ENCODE measurements around the gene ANO4. TPM values are rescaled to one million over a fixed set of nuclear protein-coding genes. Genes with fewer than 3 reads are reported as not detected.

The ANO4 gene
- total and polyA plus RNA-seq, 2 of the 8 experiments (the other 6 are each of a cell fraction or from before 2014, with no cell fraction given): 1.1 to 3.4 TPM

GRCh38 chr12:101166866-101167265 lies 372.3 kb downstream of the ANO4 start:
- Histone ChIP-seq H3K14ac (ENCODE audit: insufficient read length) (no peak overlapping the region), H3K27ac (ENCODE audit: low read depth, low read length) (no peak overlapping the region), H3K9ac (replicated peaks in 1 of 4; ENCODE audit: extremely low read depth in 1 of 4, low read depth in 3 of 4, low read length in 3 of 4) (no peak overlapping the region), H4K91ac (replicated peaks; ENCODE audit: insufficient read length, low read length) (no peak overlapping the region), H2AFZ (ENCODE audit: low read length) (no peak overlapping the region), H3K4me3 (ENCODE audit: extremely low read depth in 1 of 4, insufficient read depth in 2 of 4, low read depth in 3 of 4, low read length in 4 of 4) (no peak overlapping the region), H4K8ac (ENCODE audit: extremely low read depth, insufficient read depth, low read length) (no peak overlapping the region), H4K20me1 (replicated peaks in 1 of 2; ENCODE audit: control insufficient read depth in 1 of 2, insufficient read depth in 2 of 2, low read length in 2 of 2) (no peaks in the 10 kb centered on the region), H2BK15ac (ENCODE audit: low read length) (no peak overlapping the region), H3K79me1 (ENCODE audit: low read depth, low read length) (no peaks in the 10 kb centered on the region), H3K18ac (ENCODE audit: extremely low read depth, low read length) (no peak overlapping the region), H3K56ac (replicated peaks; ENCODE audit: insufficient read length, low read depth, low read length) (no peak overlapping the region), H3K79me2 (ENCODE audit: control insufficient read depth in 1 of 2, insufficient read depth in 2 of 2, low read length in 2 of 2) (no peaks in the 10 kb centered on the region), H2BK5ac (ENCODE audit: low read depth, low read length) (no peak overlapping the region), H4K5ac (ENCODE audit: insufficient read length, low read depth, low read length) (no peak overlapping the region), H3K4me1 (replicated peaks in 1 of 4; ENCODE audit: control insufficient read depth in 3 of 4, insufficient read depth in 4 of 4, low read length in 3 of 4) (no peaks in the 10 kb centered on the region), H3K9me3 (ENCODE audit: insufficient read depth in 2 of 2, low read depth in 1 of 2, low read length in 1 of 2) (no peaks in the 10 kb centered on the region), H3K36me3 (ENCODE audit: control insufficient read depth in 2 of 4, insufficient read depth in 4 of 4, low read length in 3 of 4) (no peaks in the 10 kb centered on the region), H2BK12ac (ENCODE audit: low read depth, low read length) (no peak overlapping the region), H2AK5ac (ENCODE audit: low read depth, low read length) (no peak overlapping the region), H3K4ac (replicated peaks; ENCODE audit: insufficient read length, low read depth, low read length) (no peak overlapping the region), H3K23ac (ENCODE audit: insufficient read length) (no peak overlapping the region), H2BK20ac (ENCODE audit: low read length) (no peak overlapping the region), H3K23me2 (ENCODE audit: low read depth, low read length) (no peaks in the 10 kb centered on the region), H3K27me3 (replicated peaks in 1 of 4; ENCODE audit: control insufficient read depth in 3 of 4, extremely low read depth in 1 of 4, insufficient read depth in 3 of 4, low read length in 3 of 4) (no peaks in the 10 kb centered on the region), H2BK120ac (replicated peaks; ENCODE audit: low read depth, low read length) (no peak overlapping the region), H3K4me2 (ENCODE audit: insufficient read depth in 1 of 2, low read depth in 2 of 2, low read length in 2 of 2) (no peak overlapping the region)
- CTCF ChIA-PET (ENCODE audit: partially characterized antibody): interaction anchor here (1.0 to 1.5 kb wide), 3 partner anchors 155 to 339 kb away, joined by 4 to 6 read pairs (median 4); no protein-coding TSS in a partner anchor
- DNase-seq (ENCODE audit: low read depth in 1 of 2, low spot score in 2 of 2): no peak
- POLR2A ChIA-PET (ENCODE audit: partially characterized antibody): no interaction called here
- no peak for FAIRE-seq
- 95% methylated on average over 5 of the region's 5 CpGs; no CpG with 5 or more reads in 1 of the 2 experiments for WGBS, 2 experiments (ENCODE audit: extremely low coverage in 1 of 2, insufficient coverage in 1 of 2, insufficient read length in 1 of 2, insufficient replicate concordance in 2 of 2, low coverage in 1 of 2, low lambda C conversion rate in 2 of 2, missing lambda C conversion rate in 1 of 2)
- TF ChIP-seq TBP (IDR thresholded peaks at IDR 0.05; ENCODE audit: low read depth, low read length): no peak
- TF ChIP-seq KDM5A (IDR thresholded peaks at IDR 0.05; ENCODE audit: low read length): no peak
- no peak for TF ChIP-seq ATF2 (IDR thresholded peaks at IDR 0.05; ENCODE audit: low read length)
- TF ChIP-seq TEAD4 (IDR thresholded peaks at IDR 0.05; ENCODE audit: low read depth, low read length): no peak
